SU-DHL-6 (cell line): ENCODE measurements around the gene ARID5B.
A peak's percentile ranks its signal among the peaks of the same experiment; 100 is the strongest.

Experiments used
- H2AFZ ChIP-seq: fragments of 200-600 bp; sonication (generic); 2 replicates; pipeline ENCODE4 v1.6.1; 2014; ENCODE audit warnings: low read depth, mild to moderate bottlenecking, moderate library complexity, mixed read lengths, antibody characterized with exemption, low read length; ENCODE audit not compliant: severe bottlenecking
- H3F3A ChIP-seq: fragments of 200-600 bp; shearing (Covaris generic); 2 replicates; pipeline ENCODE4 v1.6.0; 2016; ENCODE audit warnings: antibody characterized with exemption, mild to moderate bottlenecking; ENCODE audit not compliant: insufficient read depth
- H3K27ac ChIP-seq: fragments of 200-600 bp; sonication (generic); 2 replicates; pipeline ENCODE4 v1.5.1; 2016; ENCODE audit warnings: low read depth, mild to moderate bottlenecking, low read length, moderate library complexity, mixed read lengths
- H3K27me3 ChIP-seq: fragments of 200-600 bp; sonication (generic), shearing (Covaris generic); 2 replicates; pipeline ENCODE4 v1.6.0; 2014; ENCODE audit warnings: mild to moderate bottlenecking, low read length
- H3K36me3 ChIP-seq: fragments of 200-600 bp; sonication (generic); 2 replicates; pipeline ENCODE4 v1.6.1; 2014; ENCODE audit warnings: mild to moderate bottlenecking, low read length, mixed read lengths
- H3K4me2 ChIP-seq: fragments of 300-600, 200-600 bp; shearing (Covaris generic), sonication (generic); 2 replicates; pipeline ENCODE4 v1.6.0; 2014; ENCODE audit warnings: low read length, low read depth, mild to moderate bottlenecking; ENCODE audit not compliant: poor library complexity, severe bottlenecking
- H3K4me3 ChIP-seq: fragments of 200-600 bp; sonication (generic); 2 replicates; pipeline ENCODE4 v1.5.1; 2014; ENCODE audit warnings: antibody characterized with exemption, low read length, mild to moderate bottlenecking, mixed read lengths; ENCODE audit not compliant: insufficient read depth, poor library complexity, severe bottlenecking
- H3K79me2 ChIP-seq: fragments of 200-600 bp; sonication (generic); 2 replicates; pipeline ENCODE4 v1.6.1; 2014; ENCODE audit warnings: mild to moderate bottlenecking, low read length, moderate library complexity; ENCODE audit not compliant: insufficient read depth
- H3K9ac ChIP-seq: fragments of 200-600 bp; sonication (generic); 2 replicates; pipeline ENCODE4 v1.7.0; 2014; ENCODE audit warnings: mild to moderate bottlenecking, low read length
- H3K9me2 ChIP-seq: fragments of 200-600 bp; sonication (generic); replicated peaks from 2 replicates; pipeline ENCODE4 v1.6.1; 2014; ENCODE audit warnings: low read length; ENCODE audit not compliant: insufficient read depth
- H3K9me3 ChIP-seq: fragments of 200-600 bp; sonication (generic); 2 replicates; pipeline ENCODE4 v1.6.1; 2014; ENCODE audit warnings: low read length, mixed read lengths; ENCODE audit not compliant: insufficient read depth
- H4K20me1 ChIP-seq: fragments of 200-600 bp; sonication (generic); 2 replicates; pipeline ENCODE4 v1.6.1; 2014; ENCODE audit warnings: low read depth, mild to moderate bottlenecking, antibody characterized with exemption, low read length, moderate library complexity, mixed read lengths
- EZH2phosphoT487 ChIP-seq: fragments of 200-600 bp; sonication (generic), shearing (Covaris generic); conservative IDR thresholded peaks from 2 replicates; pipeline ENCODE4 v1.6.1; 2018; ENCODE audit warnings: mild to moderate bottlenecking, antibody characterized with exemption, low read length, moderate library complexity, mixed read lengths
- TF ChIP-seq, protein P1 (sequence below): fragments of 200-600 bp; sonication (generic); IDR thresholded peaks from one replicate; pipeline ENCODE4 v1.5.1; 2017; ENCODE audit warnings: antibody characterized with exemption, mild to moderate bottlenecking, low read length, moderate library complexity; ENCODE audit not compliant: insufficient read depth, poor library complexity, severe bottlenecking

The ARID5B gene

DNA sequence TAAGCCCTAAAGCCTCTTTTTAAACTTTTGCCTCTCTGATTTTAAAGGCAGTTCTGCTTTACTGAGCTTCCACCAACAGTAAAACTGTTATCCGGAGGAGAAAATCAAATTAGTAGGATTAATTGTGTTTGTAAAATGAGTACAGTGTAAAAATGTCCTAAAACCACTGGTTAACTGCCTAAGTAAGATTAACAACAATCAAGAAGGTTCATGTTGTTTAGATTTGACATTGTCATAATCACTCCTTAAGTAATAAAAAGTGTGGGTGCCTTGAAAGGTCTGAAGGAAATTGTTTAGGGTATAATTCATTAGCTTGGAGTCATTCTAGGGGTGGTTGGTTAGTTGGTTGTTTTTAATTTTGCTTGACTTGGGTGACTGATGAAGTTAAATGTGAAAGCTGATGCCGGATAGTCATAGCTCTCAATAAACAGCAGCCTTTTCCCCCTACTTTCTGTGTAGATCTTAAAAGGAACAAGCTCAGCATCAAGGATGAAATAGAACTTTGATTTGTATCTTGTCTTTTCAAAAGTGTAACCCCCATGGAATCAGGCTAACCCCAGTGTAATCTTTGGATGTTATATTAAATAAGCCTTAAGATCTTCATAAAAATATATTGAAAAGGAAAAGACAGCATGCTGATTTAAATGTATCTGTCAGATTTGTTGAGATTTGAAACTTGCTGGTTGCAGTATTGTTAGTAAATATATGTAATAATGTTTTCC is 148.3 kb downstream of the ARID5B start:
- Histone ChIP-seq H3K79me2 (peaks cover 88% of the 10 kb centered on the region), H3K9me2 (no peaks in the 10 kb centered on the region), H3K9ac (peak overlapping the region; percentile 91), H3K27ac (peak overlapping the region; percentile 96), H3F3A (peaks cover 64% of the 10 kb centered on the region), H3K27me3 (no peaks in the 10 kb centered on the region), H4K20me1 (no peaks in the 10 kb centered on the region), H3K36me3 (peaks cover 30% of the 10 kb centered on the region), H2AFZ (no peak overlapping the region), H3K4me3 (peak overlapping the region; percentile 71), H3K9me3 (no peaks in the 10 kb centered on the region), H3K4me2 (peak overlapping the region; percentile 94)
- TF ChIP-seq EZH2phosphoT487: no peak
- TF ChIP-seq, protein P1, sequence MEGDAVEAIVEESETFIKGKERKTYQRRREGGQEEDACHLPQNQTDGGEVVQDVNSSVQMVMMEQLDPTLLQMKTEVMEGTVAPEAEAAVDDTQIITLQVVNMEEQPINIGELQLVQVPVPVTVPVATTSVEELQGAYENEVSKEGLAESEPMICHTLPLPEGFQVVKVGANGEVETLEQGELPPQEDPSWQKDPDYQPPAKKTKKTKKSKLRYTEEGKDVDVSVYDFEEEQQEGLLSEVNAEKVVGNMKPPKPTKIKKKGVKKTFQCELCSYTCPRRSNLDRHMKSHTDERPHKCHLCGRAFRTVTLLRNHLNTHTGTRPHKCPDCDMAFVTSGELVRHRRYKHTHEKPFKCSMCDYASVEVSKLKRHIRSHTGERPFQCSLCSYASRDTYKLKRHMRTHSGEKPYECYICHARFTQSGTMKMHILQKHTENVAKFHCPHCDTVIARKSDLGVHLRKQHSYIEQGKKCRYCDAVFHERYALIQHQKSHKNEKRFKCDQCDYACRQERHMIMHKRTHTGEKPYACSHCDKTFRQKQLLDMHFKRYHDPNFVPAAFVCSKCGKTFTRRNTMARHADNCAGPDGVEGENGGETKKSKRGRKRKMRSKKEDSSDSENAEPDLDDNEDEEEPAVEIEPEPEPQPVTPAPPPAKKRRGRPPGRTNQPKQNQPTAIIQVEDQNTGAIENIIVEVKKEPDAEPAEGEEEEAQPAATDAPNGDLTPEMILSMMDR: no peak

DNA sequence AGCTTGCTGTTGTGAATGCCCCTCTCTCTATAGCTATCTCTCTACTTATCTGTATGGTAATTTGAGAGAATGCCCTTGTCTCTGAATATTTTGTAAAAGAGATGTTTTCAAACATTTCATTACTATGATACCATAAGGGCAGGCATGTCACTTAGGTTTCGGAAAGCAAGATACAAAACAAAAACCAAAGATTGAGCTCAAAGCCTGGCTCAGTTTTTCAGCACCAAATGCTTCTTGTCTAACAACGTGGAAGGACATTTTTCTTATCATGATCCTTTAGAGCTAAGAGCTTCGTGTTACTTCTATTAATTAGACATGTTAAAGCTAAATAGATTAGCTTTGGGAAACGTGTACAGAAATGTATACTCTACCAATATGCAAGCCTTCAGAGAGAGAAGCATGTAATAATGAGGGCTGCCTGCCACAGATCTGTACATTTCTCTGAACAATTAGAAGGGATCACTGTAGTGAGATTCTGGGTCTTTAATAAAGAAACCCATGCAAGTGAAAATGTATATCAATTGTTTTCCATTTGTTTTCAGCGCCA is 148.9 kb downstream of the ARID5B start:
- H3K9me2 ChIP-seq: no peaks in the 10 kb centered on the region
- peak overlapping the region; percentile 94 for H3K4me2 ChIP-seq
- peak overlapping the region; percentile 71 for H3K4me3 ChIP-seq
- H3K36me3 ChIP-seq: peaks cover 31% of the 10 kb centered on the region
- peak overlapping the region; percentile 96 for H3K27ac ChIP-seq
- peak overlapping the region; percentile 91 for H3K9ac ChIP-seq
- no peaks in the 10 kb centered on the region for H3K27me3 ChIP-seq
- peaks cover 93% of the 10 kb centered on the region for H3K79me2 ChIP-seq
- no peak for TF ChIP-seq EZH2phosphoT487
- TF ChIP-seq, protein P1: no peak
- no peak overlapping the region for H2AFZ ChIP-seq
- H3K9me3 ChIP-seq: no peaks in the 10 kb centered on the region
- H4K20me1 ChIP-seq: no peaks in the 10 kb centered on the region
- H3F3A ChIP-seq: peaks cover 65% of the 10 kb centered on the region

DNA sequence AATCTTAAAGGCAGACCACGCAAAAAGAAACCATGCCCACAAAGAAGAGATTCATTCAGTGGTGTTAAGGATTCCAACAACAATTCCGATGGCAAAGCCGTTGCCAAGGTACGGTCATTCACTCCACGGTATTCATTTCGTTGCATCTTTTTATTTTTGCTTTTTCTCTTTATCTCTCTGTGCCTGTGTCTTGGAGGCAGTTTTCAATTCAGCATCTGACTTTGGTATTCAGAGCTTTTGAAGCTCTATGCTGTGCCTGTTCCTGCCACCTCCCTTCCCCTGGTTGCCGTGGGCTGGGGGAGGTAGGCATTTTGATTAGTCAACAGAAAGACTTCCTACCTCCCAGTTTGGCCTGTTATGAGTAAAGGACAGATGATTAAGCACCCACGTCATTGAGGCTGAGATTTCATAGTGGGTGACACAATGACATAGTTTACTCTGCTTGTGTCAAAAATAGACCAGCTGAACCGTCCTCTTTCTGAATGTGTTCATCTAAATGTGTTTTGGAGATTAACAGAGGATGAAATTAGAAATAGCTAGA is 149.5 kb downstream of the ARID5B start:
- no peaks in the 10 kb centered on the region for H4K20me1 ChIP-seq
- H2AFZ ChIP-seq: no peak overlapping the region
- peaks cover 31% of the 10 kb centered on the region for H3K36me3 ChIP-seq
- H3K27ac ChIP-seq: peak overlapping the region; percentile 96
- H3F3A ChIP-seq: peaks cover 59% of the 10 kb centered on the region
- peak overlapping the region; percentile 91 for H3K9ac ChIP-seq
- peaks cover 94% of the 10 kb centered on the region for H3K79me2 ChIP-seq
- TF ChIP-seq EZH2phosphoT487: no peak
- TF ChIP-seq, protein P1: no peak
- H3K27me3 ChIP-seq: no peaks in the 10 kb centered on the region
- no peaks in the 10 kb centered on the region for H3K9me2 ChIP-seq
- peak overlapping the region; percentile 94 for H3K4me2 ChIP-seq
- H3K9me3 ChIP-seq: no peaks in the 10 kb centered on the region
- peak overlapping the region; percentile 71 for H3K4me3 ChIP-seq
